ENCODE measurements around the gene ZNF117.
A peak's percentile ranks its signal among the peaks of the same experiment; 100 is the strongest.
"Not testable (repeated sequence)": the region's sequence is repeated elsewhere in the genome, so short reads cannot be mapped to it uniquely, and the experiment has no call there.

Gene ZNF117

DNA sequence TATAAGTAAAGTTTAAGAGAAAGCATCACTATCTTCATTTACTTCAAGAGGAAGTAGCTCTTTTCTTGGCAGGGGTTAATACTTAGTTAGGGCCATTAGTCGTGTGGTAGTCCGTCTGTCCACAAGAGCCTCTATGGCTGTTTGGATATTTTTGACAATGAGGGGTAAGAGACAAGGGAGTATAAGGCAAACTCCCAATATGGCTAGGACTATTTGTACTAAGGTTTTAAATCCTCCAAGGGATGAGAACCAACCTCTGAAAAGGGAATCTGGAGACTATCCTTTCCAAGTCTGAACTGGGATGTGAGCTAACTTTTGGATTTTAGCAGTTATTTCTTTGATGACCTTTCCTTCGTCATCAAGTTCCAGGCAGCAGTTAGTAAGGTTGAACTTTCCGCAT is at the start of gene ZNF117:
Gene ZNF117, minus strand, starts transcription at position 101 of the 400 bp plus-strand sequence.
- no peak for DNase-seq (ENCODE audit: low spot score)

DNA sequence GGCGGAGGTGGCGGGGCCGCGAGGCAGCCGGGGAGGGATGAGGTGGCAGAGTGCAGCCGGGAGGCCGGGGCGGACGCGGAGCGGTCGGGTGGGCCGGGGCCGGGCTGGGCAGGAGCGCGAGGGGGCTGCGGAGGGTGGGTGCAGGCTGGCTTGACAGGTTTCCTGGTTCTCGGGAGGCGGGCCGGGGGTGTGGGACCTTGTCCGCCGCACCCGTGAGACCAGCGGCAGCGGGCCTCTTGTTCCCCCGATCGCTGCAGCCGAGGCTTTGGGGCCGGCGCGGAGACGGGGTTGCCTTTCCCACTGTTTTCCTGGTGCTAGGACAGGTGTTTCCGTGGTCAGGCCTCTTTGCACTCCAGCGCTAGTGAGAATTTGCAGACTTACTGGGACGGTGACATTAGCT is 47.9 kb upstream of the ZNF117 start:
- DNase-seq (ENCODE audit: low spot score): peak; percentile 29

DNA sequence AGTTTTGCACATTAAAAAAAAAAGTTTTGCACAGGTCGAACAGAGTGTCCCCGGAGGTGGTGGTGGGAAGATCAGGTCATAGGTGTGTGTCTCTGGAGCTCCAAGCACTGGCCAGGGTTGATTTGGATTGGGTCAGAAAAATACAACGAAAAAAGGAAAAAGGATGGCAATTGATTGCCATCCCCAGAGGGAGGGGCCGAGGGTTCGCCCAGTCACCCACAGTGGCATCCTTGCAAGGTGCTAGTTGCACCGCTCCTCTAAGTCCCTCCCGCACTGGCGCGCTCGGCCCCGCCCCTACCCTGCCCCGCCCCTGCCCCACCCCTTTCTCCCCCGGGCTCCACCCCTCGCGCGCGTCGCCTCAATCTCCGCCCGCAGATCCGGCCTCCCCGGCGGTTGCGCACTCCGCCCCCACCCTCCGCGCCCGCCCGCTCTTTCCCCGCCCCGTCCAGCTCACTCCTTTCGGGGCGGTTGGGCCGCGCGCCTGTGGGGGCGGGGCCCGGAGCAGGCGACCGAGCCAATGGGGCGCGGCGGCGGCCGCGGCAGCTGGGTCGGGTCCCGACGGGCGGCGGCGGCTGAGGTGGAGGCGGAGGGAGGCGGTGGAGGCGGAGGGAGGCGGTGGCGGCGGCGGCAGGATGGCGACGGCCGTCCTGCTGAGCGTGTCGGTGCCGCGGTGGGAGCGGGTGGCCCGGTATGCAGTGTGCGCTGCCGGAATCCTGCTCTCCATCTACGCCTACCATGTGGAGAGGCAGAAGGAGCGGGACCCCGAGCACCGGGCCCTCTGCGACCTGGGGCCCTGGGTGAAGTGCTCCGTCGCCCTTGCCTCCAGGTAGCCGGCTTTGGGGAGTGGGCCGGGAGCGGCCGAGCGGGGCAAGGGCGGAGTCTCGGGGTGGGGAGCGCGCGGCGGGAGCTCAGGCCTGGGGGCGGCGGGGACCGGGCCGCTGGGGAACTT is 47.2 kb upstream of the ZNF117 start:
- peak; percentile 92 for DNase-seq (ENCODE audit: low spot score)

DNA sequence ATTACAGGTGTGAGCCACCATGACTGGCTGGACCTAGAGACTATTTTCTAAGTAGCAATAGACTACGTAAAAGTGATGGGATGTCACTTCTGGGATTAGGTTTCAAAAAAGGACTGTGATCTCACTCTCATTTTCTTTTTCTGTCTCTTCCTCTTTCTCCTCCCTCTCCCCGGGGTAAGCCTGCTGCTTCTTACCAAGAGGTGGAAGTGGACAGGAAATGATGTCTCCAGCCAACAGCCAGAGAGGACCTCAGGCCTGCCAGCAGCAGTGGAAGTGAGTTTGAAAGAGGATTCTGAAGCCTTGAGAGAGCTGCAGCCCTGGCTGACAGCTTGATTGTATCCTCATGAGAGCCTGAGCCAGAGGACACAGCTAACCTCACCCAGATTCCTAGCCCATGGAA is 45.7 kb upstream of the ZNF117 start:
- not testable (repeated sequence) for DNase-seq (ENCODE audit: low spot score)

DNA sequence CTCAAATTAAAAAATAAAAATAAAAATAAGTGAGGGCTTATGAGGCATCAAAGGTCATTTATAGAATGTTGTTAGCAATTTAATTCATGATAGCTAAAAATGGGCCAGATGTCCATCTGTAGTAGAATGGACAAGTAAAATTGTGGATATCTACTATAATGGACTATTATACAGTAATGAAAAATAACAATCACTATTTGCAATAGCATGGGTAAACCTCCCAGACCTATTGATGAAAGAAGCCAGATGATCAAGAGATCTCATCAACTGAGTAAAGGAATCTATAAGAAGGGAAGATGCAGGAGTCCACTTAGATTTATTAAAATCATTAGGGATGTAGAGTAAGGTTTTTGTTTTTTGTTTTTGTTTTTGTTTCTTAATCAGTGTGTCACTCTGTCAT is 44.6 kb upstream of the ZNF117 start:
- DNase-seq (ENCODE audit: low spot score): not testable (repeated sequence)

DNA sequence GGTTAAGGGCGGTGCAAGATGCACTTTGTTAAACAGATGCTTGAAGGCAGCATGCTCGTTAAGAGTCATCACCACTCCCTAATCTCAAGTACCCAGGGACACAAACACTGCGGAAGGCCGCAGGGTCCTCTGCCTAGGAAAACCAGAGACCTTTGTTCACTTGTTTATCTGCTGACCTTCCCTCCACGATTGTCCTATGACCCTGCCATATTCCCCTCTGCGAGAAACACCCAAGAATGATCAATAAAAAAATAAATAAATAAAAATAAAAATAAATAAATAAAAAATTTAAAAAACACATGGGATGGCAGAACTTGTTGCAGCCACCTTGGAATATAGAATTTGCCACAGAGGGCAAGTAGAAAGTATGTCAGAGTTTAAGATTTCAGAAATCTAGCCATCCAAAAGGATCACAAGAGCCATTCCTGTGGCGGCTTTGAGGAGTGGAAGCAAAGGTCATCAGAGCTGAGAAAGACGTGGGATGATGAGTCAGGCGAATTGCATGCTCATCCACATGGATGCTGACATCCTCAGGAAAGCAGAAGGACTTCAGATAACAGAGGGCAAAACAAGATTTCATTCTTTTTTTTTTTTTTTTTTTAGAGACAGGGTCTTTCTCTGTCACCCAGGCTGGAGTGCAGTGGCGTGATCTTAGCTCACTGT is 43.4 kb upstream of the ZNF117 start:
- DNase-seq (ENCODE audit: low spot score): not testable (repeated sequence)

DNA sequence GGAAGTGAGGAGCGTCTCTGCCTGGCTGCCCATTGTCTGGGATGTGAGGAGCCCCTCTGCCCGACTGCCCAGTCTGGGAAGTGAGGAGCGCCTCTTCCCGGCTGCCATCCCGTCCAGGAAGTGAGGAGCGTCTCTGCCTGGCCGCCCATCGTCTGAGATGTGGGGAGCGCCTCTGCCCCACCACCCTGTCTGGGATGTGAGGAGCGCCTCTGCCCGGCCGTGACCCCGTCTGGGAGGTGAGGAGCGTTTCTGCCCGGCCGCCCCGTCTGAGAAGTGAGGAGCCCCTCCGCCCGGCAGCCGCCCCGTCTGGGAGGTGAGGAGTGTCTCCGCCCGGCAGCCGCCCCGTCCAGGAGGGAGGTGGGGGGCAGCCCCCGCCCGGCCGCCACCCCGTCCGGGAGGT is 42.6 kb upstream of the ZNF117 start:
- DNase-seq (ENCODE audit: low spot score): not testable (repeated sequence)

DNA sequence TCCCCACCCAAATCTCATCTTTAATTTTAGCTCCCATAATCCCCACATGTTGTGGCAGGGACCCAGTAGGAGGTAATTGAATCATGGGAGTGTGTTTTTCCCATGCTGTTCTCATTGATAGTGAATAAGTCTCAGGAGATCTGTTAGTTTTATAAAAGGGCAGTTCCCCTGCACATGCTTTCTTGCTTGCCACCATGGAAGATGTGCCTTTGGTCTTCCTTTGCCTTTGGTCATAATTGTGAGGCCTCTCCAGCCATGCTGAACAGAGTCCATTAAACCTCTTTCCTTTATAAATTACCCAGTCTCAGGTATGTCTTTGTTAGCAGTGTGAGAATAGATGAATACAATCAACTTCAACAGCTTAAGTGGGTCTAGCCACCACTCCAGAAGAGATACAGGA is 34.2 kb upstream of the ZNF117 start:
- DNase-seq (ENCODE audit: low spot score): not testable (repeated sequence)

DNA sequence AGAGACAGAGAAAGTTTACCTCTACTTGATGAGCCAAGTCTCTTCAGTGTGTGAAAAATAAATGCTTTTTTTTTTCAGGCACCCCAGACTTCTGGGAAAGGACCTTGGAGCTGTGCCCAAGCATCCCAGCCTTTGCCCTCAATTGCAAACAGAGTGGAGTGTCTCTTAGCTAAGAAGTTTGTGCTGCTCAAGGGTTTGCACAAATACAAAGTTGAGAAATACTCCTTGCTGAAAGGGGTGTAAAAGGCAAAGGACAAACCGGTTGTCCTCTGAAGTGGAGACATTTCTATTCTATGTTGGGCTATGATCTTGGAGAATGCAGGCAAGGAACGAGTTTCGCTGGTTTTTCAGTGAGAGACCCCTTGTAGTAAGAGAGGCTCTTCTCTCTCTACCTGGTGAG is 30.1 kb upstream of the ZNF117 start:
- DNase-seq (ENCODE audit: low spot score): not testable (repeated sequence)

DNA sequence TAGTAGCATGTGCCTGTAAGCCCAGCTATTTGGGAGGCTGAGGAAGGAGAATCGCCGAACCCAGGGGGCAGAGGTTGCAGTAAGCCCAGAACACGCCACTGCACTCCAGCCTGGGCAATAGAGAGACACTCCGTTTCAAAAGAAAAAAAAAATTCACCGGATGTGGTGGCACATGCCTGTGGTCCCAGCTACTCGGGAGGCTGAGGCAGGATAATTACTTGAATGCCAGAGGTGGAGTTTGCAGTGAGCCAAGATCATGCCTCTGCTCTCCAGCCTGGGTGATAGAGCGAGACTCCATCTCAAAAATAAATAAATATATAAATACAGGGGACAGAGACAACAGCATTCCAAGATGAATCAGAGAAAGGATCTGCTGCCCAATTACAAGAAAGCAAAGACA is 19.0 kb upstream of the ZNF117 start:
- not testable (repeated sequence) for DNase-seq (ENCODE audit: low spot score)

DNA sequence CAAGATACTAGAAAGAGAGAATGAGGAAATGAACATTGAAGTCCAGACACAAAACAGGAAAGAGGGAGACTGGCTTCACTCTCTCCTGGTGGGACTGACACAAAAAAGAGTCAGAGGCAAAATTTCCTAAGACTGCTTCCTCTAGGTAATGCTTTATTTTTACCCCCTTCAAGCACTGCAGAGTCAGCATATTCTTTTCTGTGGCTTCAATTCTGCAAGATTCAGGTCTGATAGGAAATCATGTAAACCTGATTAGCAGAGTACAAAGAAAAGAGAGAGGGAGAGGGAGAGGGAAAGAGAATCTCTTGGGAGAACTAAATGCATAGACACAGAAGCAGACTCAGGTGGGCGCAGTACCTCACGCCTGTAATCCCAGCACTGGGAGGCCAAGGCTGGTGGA is 18.6 kb upstream of the ZNF117 start:
- DNase-seq (ENCODE audit: low spot score): not testable (repeated sequence)

DNA sequence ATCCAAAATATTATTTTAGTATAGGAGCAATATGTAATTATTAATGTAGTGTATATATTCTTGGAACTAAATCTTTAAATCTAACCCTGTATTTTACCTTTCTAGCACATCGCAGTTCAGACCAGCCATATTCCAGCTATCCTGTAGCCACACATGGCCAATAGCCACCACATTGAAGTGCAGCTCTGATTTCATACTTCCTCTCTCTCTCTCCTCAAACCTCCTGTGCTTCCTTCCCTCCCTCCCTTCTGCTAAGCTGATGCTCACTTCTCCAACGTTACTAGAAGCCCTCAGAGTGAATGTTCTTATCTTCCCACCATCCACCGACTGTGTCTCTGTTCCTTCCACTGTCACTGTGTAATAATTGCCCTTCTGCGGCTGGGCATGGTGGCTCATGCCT is 16.2 kb upstream of the ZNF117 start:
- DNase-seq (ENCODE audit: low spot score): not testable (repeated sequence)

DNA sequence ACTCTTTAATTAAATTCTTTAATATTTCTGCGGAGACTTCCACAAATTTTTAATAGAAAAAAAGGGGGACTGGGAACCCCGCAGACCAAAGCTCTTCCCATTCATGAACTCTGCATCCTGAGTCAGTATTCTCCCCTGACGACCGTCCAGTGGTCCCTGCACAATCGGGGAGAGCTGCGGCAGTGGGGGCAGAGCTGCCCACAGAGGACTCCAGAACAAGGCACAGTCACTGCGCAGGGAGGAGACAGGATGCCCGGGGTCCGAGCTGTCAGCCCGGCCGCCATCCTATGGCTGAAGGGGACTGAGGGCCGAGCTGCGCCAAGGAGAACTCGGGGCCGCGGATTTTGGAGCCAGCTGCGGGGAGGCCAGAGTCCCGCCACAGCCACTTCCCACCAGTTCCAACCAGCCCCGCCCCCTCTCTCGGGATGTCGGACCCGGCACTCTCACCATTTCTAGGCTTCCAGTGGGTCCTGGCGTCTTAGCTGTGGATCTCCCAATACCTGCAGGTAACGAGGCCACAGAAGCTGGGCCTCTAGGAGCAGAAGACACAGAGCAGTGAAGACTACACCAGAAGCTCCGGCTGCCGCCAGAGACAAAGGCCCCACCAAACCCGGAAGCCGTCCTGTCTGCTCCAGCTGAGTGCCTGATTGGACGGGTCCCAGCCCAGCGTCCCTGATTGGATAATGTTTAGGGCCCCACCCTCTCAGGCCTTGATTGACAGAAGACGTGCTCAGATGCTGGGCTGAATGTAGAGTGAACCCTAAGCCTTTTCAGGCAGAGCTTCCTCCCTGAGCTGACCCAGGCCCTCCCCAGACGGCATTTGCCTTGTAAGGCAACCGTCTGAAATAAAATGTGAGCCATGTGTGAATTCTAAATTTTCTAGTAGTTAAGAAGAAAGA is 15.5 kb upstream of the ZNF117 start, which contains the start of gene ERV3-1:
Gene ERV3-1, minus strand, starts transcription at position 594 of the 899 bp plus-strand sequence. CDS start 13,661 bp downstream, outside the sequence.
- DNase-seq (ENCODE audit: low spot score): peak; percentile 82

DNA sequence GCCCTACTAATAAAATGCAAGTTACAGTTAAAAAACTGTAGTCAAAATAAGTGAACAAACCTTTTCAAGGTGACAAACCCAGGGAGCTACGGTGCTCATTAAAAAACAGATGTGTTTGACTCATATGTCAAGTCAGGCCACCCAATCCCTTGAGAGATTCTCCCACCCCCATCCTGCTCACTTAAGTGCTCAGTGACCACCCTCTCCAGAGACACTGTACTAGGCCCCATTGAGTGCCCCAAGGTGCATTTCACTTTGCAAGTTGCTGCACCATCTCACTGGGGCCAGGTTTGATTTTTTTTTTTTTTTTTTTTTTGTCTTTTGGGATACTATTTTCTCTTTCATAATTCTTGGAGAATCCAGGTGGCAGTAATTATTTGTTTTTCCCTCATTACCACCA is 13.7 kb upstream of the ZNF117 start:
- no peak for DNase-seq (ENCODE audit: low spot score)

DNA sequence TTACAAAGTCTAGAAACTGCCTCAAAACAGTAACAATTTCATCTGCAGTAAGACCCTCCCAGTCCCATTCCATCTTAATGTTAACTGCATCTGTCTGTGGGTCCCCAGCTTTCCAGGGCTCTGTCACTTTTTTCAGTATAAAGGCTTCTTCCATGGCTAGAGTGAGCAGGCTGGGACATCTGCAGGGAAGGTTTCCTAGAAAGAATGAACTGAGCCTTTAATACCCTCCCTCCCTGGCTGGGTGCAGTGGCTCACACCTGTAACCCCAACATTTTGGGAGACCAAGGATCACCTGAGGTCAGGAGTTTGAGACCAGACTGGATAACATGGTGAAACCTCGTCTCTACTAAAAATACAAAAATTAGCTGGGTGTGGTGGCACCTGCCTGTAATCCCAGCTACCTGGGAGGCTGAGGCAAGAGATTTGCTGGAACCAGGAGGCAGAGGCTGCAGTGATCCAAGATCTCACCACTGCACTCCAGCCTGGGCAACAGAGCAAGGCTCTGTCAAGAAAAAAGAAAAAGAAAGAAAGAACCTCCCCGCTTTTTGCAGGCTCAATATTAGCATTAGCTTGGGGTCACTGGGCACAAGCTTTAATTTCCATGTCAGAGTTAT is 12.2 kb upstream of the ZNF117 start:
- no peak for DNase-seq (ENCODE audit: low spot score)

DNA sequence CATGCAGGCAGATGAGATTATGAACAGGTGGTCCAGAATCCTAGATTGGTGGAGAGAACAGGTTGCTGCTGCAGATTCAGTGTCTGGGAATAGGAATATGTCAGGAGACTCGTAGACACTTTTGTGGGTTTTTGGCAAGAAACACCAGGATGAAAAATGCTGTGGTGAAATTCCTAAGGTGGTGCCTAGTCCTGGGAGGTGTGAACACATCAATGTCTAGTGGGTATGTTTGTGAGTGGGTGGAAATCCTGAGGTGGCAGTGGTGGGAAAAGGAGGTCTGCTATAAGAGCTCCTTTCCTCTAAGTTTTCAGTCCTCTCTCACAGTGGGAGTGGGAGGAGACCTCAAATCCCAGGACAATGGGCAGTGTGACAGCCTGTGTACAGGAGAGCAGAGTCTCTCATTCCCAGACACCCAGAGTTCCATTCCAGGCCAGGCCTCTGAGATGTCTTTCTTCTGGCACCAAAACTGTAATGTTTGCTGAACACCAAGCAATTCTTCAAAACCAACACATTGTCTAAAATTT is 10.5 kb upstream of the ZNF117 start:
- DNase-seq (ENCODE audit: low spot score): no peak

DNA sequence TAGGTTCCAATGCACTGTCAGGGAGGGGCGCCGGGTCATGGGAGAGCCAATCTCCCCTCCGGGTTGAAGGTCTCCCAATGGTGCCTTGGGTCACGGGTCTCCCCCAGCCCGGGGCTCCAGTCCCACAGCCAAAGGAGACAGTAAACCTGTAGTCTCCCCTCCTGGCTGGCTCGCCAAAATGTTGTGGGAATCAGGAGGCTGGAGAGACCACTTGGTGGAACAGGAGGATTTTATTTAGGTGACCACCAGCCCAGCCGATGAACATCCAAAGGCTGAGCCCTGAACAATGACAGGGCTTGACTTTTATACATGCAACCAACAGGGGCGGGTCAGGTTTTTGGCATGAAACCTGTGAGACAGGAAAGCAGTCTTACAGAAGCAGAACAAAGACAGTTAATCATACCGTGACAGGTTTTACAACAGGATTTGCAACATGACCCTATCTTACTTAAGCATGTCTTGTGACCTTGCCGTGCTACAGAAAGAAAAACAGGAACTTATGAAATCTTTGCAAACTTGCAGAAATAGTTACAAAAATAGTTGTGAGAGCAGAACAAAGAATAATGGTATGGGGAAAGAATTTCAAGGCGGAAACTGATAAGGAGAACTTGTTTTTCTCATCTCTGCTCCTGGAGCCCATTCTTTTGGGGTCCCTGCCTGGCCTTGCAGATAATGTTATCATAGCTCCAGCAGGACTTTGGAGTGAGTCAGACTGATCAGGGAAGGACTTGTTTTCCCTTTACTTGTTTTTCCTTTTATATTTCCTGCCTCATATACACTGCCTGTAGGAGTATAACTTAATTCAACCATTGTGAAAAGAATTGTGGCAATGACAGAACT is 8.5 kb upstream of the ZNF117 start:
- no peak for DNase-seq (ENCODE audit: low spot score)

DNA sequence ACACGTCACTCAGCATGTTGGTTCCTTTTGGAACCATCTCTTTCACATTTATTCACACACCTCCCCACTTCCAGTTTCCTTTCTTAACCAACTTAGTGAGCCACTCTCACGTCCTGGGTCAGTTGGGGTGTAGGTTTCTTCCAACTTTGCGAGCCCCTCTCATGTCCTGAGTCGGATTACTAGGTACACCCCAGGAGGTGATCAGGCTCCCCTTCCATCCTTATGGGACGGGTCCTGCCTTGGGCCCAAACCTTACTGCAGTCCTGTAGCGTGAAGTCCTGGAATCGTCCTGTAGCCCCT is 8.0 kb upstream of the ZNF117 start:
- DNase-seq (ENCODE audit: low spot score): no peak

DNA sequence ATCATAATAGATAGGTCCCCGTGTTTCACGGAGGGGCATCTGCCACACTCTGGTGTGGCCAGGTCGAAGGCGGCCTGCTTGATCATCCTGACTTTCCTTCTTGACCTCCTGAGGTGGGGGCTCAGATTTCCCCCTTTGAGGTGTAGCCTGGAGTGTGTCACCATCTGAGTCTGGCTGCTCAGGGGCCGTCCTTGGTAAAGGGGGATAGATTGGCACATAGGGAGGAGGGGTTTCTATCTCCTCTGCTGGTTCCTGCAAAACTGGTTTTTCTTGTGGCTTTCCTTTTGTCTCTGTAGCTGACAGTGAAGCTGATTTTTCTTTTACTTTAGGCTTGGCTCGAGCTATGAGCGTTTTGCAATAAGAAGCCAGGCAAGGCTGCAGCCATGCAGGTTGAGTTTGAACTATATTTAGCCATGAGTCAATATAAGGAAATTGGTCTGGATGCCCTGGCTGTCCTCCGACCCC is 7.1 kb upstream of the ZNF117 start:
- DNase-seq (ENCODE audit: low spot score): no peak

DNA sequence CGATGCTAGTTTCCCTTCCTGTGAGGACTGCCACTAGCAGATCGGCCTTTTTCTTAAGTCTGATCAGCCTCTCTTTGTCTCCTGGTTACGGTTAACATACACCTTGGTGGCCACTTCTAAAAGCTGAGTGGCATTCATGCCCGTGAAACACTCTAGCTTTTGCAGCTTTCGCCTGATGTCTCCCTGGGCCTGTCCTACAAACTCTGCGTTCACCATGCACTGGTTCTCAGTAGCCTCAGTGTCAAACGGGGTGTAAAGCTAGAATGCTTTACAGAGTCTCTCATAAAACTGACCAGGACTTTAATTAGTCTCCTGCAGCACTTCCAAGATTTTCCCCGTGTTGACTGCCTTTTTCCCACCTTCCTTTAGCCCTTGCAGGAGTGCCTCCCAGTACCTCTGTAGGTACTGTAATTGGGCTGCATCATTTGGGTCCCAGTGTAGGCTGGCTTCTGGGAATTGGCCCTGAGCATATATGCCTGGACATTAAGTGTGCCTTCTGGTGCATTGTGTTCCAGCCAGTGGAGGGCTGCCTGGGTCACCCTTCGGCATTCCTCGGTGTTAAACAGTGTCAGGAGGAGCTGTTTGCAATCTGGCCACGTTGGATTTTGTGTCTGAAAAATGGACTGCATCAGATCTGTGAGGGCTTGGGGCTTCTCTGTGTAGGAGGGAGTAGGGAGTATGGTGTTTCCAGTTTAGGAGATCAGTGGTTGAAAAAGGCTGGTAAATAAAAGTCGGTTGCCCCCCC is 6.5 kb upstream of the ZNF117 start:
- no peak for DNase-seq (ENCODE audit: low spot score)
